ENCODE measurements around the gene FASN.

FASN gene

GRCh38 chr17:82087961-82088837, 9.8 kb downstream of the FASN start:
- DNase-seq (ENCODE audit: low read depth) = no peak

- DNase-seq (ENCODE audit: low read depth) = no peak
Measured at GRCh38 chr17:82086941-82087906, 10.8 kb downstream of the FASN start.

DNA sequence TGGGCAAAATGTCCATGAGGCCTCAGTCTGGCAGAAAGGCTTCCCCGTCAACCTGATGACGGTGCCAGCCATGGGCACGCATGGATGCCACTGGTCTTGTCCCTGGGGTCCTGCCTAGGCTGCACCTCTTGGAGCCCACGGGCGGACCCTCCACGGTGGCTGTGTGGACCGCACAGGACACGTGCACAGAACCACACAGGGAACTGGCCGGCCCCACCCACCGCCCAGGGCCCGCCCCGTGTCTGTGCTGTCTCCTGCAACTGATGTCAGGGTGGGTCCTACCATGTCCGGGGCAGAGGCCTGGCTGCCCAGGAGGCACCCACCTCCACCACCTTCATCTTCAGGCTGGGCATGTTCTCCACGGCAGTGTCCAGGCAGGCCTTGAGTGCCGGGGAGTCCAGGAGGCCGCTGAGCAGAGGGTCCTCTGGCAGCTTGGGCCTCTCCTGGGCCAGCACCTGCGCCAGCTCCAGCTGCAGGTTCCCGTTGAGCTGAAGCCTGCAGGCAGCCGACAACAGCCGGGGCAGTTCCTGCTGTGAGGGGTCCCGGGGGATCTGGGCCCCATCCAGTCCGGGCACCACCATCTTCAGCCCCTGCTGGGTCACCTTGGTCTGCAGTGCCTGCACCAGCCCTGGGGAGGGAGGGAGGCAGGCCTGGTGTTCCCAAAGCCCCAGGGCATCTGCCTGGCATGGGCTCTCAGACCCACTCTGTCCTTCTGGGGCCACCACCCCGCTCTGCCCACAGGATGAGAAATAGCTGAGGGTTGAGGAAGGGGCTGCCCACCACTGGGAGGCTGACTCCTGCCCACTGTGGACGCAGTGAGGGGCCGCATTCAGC, 11.9 kb downstream of the FASN start:
- no peak for DNase-seq (ENCODE audit: low read depth)

DNA sequence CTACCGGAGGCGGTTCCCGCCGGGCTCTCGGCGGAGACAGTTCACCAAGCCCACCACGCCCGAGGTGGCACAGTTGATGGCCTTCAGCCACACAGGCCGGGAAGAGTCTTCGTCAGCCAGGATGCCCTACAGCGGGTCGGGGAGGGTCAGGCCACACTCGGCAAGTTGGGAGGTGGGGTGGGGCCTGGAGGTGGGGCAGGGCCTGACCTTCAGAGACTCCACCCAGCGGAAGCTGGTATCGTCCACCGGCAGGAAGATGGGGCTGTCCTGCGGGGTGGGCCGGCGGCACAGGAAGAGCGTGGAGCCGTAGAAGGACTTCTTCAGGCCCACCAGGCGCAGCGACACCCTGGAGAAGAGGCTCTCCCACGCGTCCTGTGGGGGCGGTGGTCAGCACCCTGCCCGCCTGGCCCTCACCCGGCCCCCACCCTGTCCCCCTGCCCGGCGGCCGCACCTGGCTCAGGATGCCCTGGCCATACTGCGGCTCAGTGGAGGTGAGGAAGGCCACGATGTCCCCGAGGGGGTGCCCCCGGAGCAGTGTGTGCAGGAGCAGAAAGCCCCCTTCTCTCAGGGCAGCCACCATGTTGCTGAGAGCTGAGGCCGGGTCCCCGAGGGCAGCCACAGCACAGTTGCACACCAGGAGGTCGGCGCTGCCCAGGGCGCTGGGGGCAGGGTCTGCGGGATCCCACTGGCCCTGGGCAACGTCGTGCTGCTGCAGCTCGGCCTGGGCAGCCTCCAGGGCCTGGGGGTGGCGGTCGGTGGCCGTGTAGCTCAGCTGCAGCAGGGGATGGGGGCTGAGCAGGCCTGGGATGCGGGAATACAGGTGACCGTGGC, 12.8 kb downstream of the FASN start:
- no peak for DNase-seq (ENCODE audit: low read depth)

DNA sequence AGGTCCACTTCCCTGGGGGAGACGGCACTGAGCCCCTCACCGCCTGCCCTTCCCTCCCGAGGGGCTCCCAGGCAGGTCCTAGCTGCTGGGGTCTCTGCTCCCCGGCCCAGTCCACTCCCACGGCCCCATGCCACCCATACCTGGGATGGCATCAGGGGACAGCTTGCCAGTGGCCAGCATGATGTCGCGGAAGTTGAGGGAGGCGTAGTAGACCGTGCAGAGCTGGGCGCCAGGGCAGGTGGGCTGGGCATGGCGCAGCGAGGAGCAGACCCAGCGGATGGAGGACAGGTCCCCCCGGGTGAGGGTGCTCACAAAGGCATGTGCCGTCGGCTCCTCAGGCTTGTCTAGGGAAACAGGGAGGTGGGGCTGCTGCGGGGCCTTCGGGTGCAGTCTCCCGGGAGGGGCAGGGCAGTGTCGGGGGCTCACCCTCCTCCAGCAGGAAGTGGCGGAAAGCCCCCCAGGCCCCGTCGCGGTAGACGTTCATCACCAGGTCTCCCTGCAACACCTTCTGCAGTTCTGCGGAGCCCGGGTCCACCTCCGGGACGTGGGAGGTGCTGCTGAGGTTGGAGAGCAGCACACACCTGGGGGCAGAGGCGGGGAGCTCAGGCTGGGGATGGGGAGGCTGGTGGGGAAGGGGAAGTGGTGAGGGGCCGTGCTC, 13.5 kb downstream of the FASN start:
- no peak for DNase-seq (ENCODE audit: low read depth)

GRCh38 chr17:82083533-82084359, 14.3 kb downstream of the FASN start:
- DNase-seq (ENCODE audit: low read depth) = no peak

GRCh38 chr17:82083009-82083408, 15.0 kb downstream of the FASN start:
- DNase-seq (ENCODE audit: low read depth) = no peak

- no peak for DNase-seq (ENCODE audit: low read depth)
Measured at GRCh38 chr17:82082456-82082855, 15.6 kb downstream of the FASN start.

GRCh38 chr17:82081966-82082365, 16.1 kb downstream of the FASN start:
- DNase-seq (ENCODE audit: low read depth) = no peak

- no peak for DNase-seq (ENCODE audit: low read depth)
Measured at GRCh38 chr17:82081546-82081945, 16.5 kb downstream of the FASN start.

DNA sequence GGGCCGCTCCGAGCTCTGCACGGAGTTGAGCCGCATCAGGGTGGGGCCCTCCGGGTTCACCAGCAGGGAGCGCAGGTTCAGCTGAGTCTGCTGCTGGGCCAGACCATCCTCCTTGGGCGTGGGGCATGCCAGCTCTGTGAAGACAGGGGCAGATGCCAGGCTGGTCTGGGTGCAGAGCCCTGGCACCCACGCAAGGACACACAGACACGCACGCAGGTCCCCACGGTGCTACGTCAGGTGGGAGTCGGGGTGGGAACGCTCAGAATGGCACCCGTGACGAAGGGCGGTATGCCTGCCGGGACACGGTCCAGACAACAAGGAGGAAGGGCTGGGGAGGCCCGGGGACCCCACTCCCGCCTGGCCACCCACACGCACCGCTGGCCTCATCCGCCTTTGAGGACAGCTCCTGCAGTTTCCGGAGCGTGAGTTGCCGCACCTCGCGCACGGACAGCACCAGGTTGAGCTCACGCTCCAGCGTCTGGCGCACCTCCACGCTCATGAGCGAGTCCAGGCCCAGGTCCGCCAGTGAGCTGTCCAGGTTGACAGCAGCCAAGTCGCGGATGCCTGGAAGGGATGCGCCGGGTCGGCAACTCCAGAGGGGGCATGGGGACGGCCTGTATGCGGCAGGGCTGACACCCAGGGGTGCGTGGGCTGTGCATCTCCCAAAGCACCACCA, 17.1 kb downstream of the FASN start:
- no peak for DNase-seq (ENCODE audit: low read depth)

DNA sequence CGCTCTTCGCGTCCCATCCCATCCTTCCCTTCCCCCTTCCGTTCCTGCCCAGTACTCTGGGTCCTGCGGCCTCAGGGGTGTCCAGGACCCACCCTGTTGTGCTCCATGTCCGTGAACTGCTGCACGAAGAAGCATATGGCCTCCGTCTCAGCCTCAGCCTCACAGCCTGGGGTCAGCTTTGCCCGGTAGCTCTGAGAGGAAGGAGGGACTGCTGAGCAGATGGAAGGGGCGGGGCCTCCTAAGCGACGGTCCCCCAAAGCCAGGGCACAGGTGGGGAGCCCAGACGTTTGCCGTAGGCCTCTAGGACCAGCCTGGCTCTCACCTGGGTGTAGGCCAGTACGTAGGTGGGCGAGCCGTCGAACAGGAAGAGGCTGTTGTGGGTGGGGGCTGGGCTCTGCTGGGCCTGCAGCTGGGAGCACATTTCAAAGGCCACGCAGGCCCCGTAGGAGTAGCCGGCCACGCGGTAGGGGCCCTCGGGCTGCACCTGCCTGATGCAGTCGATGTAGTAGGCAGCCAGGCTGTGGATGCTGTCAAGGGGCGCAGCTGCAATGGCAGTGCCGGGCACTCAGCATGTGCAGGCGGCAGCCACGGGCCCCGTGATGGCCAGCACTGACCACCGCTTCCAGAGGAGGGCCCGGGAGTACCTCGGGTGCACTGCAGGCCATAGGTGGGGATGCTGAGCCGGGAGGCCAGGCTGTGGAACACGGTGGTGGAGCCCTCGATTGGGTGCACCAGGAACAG, 17.8 kb downstream of the FASN start:
- no peak for DNase-seq (ENCODE audit: low read depth)

DNA sequence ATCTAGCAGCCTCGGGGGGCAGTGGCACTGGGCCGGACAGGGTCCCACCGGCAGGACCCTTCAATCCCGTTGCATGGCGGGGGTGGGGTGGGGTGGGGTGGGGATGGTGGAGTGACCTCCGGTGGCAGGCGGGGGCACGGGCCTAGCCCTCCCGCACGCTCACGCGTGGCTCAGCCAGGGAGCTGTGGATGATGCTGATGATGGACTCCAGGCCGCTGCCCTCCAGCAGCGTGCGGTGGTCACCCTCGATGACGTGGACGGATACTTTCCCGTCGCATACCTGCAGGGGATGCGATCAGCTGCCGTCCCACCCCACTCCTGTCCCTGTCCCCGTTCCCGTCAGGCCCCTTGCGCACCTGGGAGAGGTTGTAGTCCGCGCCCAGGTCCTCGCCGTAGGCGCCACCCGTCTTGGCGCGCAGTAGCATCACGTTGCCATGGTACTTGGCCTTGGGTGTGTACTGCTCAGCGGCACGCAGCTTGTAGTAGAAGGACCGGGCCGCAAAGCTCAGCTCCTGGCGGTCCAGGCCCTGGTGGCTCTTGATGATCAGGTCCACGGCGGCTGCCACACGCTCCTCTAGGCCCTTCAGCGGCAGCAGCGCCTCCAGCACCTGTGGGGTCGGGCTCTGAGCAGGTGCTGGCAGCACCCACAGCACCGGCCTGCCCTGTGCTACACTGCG, 18.9 kb downstream of the FASN start:
- DNase-seq (ENCODE audit: low read depth) = no peak

- DNase-seq (ENCODE audit: low read depth) = no peak
Measured at GRCh38 chr17:82078433-82078832, 19.6 kb downstream of the FASN start.

DNA sequence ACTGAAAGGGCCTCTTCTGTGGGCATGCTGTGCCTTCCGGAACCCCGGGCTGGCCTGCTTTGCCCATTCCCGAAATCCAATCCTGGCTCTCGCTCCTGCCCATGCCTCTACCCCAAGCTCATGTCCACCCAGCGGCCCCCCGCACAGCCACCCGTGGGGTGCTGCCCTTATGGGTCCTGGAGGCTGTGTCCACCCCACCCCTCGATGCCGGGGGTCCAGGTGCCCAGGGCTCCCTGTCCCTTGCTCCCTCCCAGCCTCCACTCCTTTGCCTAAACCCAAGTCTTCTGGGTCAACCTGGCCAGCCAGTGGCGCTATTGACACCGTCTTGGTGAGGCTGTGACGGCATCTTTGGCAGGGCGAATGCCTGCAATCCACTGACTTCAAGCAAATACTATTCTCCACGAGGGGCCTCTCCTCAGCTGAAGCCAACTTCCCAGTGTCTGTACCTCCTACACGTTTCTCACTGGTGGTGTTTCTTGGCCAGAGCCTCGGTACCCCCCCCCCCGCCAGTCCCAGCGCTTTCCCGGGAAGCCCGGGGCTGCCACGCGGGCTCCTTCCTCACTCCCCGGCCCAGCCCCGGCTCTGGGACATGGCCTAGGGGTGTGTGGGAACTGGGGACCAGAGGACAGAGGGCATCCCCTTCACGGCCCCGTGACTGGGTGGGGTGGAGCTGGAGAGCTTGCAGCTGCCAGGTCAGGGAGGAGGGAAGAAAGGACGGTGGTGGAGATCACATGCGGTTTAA, 20.2 kb downstream of the FASN start:
- no peak for DNase-seq (ENCODE audit: low read depth)

DNA sequence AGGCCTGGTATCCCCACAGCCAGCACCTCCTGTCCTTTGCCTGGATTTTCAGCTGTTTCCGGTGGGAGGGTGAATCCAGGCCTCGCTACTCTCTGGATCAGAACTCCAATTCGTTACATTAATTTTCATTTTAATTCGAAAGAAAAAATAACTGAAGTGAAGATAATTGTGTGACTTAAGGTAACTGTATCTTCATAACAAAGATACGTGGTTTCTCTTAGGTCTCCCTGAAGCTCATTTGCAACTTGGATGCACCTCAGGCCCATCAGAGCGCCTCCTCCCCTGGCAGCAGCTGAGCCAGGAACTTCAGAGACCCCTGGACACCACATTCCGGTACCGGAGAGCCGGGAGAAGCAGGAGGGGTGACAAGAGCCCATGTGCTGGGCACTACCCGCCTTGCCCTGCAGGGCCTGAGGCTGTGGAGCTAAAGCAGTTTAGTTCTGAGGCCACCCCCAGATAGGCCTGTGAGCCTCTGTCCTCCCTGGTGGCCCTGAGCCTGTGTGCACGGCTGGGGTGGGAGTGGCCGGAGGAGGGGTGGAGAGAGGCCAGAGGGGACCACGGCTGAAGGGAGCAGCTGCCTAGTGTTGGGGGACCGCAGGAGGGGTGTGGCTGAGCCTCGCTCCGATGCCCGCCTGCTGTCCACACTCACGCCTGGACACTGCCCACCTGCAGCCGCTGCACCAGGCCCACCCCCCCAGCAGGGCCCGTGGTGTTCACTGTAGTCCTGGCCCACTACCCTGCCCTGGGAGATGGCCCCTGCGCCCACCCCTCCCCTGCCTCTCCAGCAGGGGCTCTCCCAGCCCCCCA, 21.0 kb downstream of the FASN start:
- no peak for DNase-seq (ENCODE audit: low read depth)
